ENCODE measurements around the gene SPDYE2B.
"Not testable (repeated sequence)": the region's sequence is repeated elsewhere in the genome, so short reads cannot be mapped to it uniquely, and the experiment has no call there.

Gene SPDYE2B

DNA sequence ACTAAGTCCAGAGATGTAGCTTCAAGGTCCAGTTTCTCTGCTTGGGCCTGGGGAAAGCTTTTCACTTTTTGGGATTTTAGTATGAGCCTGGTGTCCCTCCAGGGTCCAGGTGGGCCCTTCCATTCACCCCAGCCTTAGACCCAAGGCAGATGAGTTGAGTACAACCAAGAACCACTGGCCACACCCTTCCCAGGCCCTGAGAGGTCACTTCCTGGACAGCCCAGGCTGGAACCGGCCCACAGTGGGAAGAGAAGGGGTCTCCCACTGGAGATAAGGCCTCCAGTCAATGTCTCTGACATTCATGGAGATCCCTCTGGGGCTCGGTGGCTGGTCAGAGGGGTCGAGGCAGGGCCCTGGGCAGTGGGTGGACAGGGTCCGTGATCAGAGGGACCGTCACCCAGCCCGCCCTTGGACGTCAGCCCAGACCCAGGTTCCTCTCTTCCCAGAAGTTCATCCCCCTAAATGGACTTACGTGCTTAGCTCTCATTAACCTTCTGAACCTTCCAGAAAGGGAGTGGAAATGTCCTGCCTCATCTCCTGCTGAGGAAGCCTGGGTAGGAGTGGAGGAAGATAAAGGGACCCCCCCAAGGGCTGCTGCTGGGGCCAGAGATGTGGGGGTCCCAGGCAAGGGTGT is 22.7 kb upstream of the SPDYE2B start:
- not testable (repeated sequence) for H3K4me1 Mint-ChIP-seq (ENCODE audit: low read depth); H3K4me3 Mint-ChIP-seq; H3K27me3 Mint-ChIP-seq; DNase-seq; H3K27ac Mint-ChIP-seq; H3K9me3 Mint-ChIP-seq; H3K36me3 Mint-ChIP-seq (ENCODE audit: low read depth)

DNA sequence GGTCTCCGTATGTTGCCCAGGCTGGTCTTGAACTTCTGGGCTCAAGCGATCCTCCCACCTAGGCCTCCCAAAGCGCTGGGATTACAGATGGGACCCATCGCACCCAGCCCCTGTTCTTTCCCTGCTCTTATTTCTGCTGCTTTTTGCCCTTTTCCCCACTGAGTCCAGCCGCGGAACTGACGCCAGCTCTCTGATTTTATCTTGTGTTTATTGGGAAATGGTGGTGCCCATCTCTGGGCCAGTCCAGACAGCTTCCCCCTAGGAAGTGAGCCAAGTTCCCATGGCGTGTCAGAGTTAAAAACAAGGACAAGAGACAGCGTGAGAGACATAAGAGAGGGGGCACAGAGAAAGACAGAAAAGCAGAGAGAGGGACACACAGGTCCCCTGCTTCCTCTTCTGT is 19.5 kb upstream of the SPDYE2B start:
- H3K27me3 Mint-ChIP-seq; DNase-seq; H3K9me3 Mint-ChIP-seq; H3K36me3 Mint-ChIP-seq (ENCODE audit: low read depth); H3K27ac Mint-ChIP-seq; H3K4me1 Mint-ChIP-seq (ENCODE audit: low read depth); H3K4me3 Mint-ChIP-seq: not testable (repeated sequence)

DNA sequence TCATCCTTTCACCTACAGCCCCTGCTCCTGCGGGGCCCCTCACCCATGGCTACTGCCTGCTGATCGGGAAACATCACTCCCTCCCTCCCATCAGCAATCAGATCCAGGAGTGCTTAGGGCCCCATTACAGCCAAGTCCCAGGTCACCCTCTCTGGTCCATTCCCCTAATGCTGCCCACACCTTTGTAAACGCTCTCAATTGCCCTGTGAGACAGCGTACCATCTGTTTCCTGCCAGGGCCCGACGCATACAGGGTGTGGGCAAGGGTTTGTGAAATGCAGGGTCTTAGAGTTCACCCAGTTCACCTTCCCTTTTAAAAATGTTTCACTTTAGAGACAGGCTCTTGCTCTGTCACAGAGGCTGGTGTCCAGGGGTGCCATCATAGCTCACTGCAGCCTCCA is 15.8 kb upstream of the SPDYE2B start:
- not testable (repeated sequence) for H3K27ac Mint-ChIP-seq; DNase-seq; H3K27me3 Mint-ChIP-seq; H3K36me3 Mint-ChIP-seq (ENCODE audit: low read depth); H3K9me3 Mint-ChIP-seq; H3K4me1 Mint-ChIP-seq (ENCODE audit: low read depth); H3K4me3 Mint-ChIP-seq

DNA sequence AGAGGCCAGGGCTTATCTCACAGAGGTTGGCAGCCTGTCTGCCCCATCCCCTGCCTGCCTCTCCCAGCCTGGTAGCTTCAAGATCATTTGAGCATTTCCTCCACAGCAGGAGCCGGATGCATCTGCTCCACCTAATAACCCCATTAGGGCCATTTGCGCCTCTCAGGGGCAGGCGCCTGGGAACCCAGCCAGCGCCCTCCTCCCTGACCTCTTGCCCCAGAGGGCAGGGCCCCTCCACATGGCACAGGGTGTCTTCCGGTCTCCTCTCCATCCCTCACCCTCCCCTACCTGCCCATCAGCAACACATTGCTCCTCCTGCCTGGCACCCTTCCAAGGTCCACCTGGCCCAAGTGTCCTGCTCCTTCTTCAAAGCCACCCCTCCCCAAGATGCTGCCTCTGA is 14.8 kb upstream of the SPDYE2B start:
- H3K4me1 Mint-ChIP-seq (ENCODE audit: low read depth); H3K9me3 Mint-ChIP-seq; H3K27ac Mint-ChIP-seq; H3K27me3 Mint-ChIP-seq; H3K4me3 Mint-ChIP-seq; DNase-seq; H3K36me3 Mint-ChIP-seq (ENCODE audit: low read depth): not testable (repeated sequence)

DNA sequence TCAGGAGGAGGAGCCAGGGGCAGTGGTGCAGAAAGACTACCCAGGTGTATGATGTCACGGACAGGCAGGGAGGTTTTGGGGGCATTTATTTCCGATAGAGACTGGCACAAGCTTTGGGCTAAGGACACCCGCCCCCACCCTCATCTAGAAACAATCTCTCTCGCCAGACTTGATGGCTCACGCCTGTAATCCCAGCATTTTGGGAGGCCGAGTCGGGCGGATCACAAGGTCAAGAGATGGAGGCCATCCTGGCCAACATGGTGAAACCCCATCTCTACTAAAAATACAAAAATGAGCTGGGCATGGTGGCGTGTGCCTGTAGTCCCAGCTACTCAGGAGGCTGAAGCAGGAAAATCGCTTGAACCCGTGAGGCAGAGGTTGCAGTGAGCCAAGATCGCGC is 13.2 kb upstream of the SPDYE2B start:
- H3K36me3 Mint-ChIP-seq (ENCODE audit: low read depth); H3K27ac Mint-ChIP-seq; H3K4me3 Mint-ChIP-seq; H3K9me3 Mint-ChIP-seq; H3K27me3 Mint-ChIP-seq; DNase-seq; H3K4me1 Mint-ChIP-seq (ENCODE audit: low read depth): not testable (repeated sequence)

DNA sequence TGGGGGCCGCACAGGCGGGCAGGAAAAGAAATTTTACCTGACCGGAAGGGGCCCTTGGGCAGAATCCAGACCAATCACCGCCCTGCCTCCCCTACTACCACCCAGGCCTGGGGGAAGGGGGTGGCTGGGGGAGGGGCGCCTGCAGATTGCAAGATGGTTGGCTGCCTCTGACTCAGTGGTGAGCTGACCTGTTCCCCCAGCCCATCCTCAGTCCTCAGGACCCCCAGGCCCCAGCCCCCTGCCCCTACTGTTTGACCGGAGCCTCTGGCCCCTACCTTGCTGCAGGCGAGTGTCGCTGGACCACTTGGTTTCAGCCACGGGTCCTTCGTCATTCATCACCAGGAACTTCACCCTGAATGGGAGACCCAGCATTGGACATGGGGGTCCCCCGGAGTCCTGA is 11.3 kb upstream of the SPDYE2B start:
- not testable (repeated sequence) for H3K36me3 Mint-ChIP-seq (ENCODE audit: low read depth); H3K4me1 Mint-ChIP-seq (ENCODE audit: low read depth); H3K27ac Mint-ChIP-seq; H3K4me3 Mint-ChIP-seq; DNase-seq; H3K9me3 Mint-ChIP-seq; H3K27me3 Mint-ChIP-seq

DNA sequence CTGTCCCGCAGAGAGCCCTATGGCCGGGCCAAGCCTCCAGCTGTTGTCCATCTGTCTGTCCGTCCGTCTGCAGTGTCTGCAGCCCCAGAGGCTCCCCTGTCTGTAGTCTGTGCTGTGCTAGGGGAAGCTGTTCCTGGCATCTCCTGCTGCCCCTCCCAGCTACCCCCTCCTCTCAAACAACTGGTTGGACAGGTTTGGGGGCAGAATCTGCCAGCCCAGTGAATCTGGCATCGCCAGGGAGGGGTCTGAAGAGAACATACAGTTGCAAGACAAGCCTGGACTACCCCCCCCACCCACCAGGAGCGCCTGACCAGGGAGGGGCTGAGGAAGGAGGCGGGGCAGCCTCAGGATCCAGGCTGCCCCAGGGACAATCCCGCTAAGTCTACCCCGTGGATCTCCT is 7.4 kb upstream of the SPDYE2B start, which contains the start of gene UPK3BL1:
Gene UPK3BL1 (minus strand): TSS at position 101 of the 400 bp plus-strand sequence. CDS start 50 bp downstream, at position 51.
- not testable (repeated sequence) for H3K9me3 Mint-ChIP-seq; H3K27ac Mint-ChIP-seq; H3K36me3 Mint-ChIP-seq (ENCODE audit: low read depth); H3K4me3 Mint-ChIP-seq; H3K4me1 Mint-ChIP-seq (ENCODE audit: low read depth); H3K27me3 Mint-ChIP-seq; DNase-seq

DNA sequence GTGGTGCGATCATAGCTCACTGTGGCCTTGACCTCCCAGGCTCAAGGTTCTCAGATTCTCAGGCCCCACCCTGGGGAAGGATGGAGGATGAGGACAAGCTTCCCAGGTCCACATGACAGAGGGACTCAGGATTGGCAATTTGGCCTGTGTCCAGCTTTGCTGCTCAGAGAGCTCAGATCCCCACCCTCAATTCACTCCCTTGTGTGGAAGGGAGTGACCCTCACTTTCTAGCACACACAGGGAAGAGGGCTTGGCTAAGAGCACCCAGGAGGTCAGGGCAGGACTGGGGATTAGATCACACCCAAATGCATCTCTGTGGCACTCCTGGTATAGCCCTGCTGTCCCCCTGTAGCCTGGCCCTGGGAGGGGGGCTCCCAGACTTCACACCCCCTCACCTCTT is 6.7 kb upstream of the SPDYE2B start:
- not testable (repeated sequence) for H3K4me1 Mint-ChIP-seq (ENCODE audit: low read depth); H3K36me3 Mint-ChIP-seq (ENCODE audit: low read depth); H3K4me3 Mint-ChIP-seq; H3K27ac Mint-ChIP-seq; H3K27me3 Mint-ChIP-seq; H3K9me3 Mint-ChIP-seq; DNase-seq

DNA sequence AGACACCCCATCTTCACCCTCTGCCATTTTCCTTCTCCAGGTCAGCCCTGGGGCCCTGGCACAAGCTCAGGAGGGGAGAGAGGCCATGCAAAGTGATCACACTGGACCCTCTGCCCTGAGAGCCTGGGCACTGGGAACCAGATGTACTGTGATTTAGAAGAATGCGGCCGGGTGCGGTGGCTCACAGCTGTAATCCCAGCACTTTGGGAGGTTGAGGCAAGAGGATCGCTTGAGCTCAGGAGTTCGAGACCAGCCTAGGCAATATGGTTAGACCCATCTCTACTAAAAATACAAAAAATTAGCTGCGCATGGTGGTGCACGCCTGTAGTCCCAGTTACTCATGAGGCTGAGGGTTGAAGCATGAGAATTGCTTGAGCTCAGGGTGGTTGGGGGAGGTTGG is 2.3 kb upstream of the SPDYE2B start:
- not testable (repeated sequence) for H3K4me1 Mint-ChIP-seq (ENCODE audit: low read depth); H3K27me3 Mint-ChIP-seq; H3K4me3 Mint-ChIP-seq; H3K36me3 Mint-ChIP-seq (ENCODE audit: low read depth); H3K9me3 Mint-ChIP-seq; H3K27ac Mint-ChIP-seq; DNase-seq

DNA sequence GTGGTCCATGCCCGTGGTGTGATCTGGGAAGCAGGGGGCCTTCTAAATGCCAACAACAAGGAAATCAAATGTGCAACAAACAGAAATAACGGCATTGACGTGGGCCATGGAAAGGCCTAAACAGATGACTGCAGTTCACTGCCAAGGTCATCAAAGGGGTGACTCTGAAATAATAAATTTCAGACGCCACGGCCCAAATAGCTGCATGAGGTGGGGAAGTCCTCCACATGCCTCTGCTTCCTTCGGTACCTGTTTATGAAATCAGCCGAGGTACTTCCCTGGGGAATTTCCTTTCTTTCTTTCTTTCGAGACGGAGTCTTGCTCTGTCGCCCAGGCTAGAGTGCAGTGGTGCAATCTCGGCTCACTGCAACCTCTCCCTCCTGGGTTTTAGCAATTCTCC is 14.6 kb downstream of the SPDYE2B start:
- H3K36me3 Mint-ChIP-seq (ENCODE audit: low read depth); H3K27me3 Mint-ChIP-seq; DNase-seq; H3K4me3 Mint-ChIP-seq; H3K9me3 Mint-ChIP-seq; H3K27ac Mint-ChIP-seq; H3K4me1 Mint-ChIP-seq (ENCODE audit: low read depth): not testable (repeated sequence)

DNA sequence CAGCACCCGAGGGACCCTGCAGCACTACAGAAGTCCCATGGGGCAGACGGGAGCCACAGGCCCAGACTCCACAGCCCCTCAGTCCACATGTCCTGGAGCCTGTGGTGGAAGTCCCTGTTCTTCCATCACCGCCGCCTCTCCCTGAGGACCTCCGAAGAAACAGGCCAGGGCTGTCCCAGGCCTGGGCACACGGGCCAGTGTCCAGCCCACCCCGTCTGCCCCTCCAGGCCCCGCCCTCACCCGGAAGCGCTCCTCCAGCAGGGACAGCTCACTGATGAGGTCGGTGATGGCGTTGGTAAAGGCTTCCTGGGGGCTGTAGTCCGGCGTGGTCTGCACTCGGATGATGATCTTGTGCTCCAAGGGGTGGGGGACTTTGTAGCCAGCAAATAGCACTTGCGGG is 16.7 kb downstream of the SPDYE2B start:
- H3K4me3 Mint-ChIP-seq; DNase-seq; H3K27me3 Mint-ChIP-seq; H3K27ac Mint-ChIP-seq; H3K9me3 Mint-ChIP-seq; H3K4me1 Mint-ChIP-seq (ENCODE audit: low read depth); H3K36me3 Mint-ChIP-seq (ENCODE audit: low read depth): not testable (repeated sequence)

DNA sequence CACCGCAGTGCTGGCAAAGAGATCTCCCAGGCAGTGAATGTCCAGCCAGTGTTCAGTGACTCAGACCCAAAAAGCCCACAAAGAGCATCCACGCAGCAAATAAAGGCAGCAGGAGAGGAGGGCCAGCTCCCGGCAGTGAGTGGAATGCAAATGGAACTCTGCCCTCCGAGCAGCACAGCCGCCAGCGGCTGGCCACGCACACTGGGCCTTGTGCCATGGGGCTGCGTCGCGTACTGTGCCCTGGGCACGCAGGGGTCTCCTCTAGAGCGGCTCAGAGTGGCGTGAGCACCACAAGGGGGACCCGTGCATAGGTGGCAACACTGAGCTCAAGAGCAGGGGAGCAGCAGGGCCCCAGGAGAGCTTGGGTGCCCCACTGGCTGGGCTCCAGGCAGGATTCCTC is 17.4 kb downstream of the SPDYE2B start:
- H3K27ac Mint-ChIP-seq; DNase-seq; H3K9me3 Mint-ChIP-seq; H3K4me3 Mint-ChIP-seq; H3K27me3 Mint-ChIP-seq; H3K36me3 Mint-ChIP-seq (ENCODE audit: low read depth); H3K4me1 Mint-ChIP-seq (ENCODE audit: low read depth): not testable (repeated sequence)

DNA sequence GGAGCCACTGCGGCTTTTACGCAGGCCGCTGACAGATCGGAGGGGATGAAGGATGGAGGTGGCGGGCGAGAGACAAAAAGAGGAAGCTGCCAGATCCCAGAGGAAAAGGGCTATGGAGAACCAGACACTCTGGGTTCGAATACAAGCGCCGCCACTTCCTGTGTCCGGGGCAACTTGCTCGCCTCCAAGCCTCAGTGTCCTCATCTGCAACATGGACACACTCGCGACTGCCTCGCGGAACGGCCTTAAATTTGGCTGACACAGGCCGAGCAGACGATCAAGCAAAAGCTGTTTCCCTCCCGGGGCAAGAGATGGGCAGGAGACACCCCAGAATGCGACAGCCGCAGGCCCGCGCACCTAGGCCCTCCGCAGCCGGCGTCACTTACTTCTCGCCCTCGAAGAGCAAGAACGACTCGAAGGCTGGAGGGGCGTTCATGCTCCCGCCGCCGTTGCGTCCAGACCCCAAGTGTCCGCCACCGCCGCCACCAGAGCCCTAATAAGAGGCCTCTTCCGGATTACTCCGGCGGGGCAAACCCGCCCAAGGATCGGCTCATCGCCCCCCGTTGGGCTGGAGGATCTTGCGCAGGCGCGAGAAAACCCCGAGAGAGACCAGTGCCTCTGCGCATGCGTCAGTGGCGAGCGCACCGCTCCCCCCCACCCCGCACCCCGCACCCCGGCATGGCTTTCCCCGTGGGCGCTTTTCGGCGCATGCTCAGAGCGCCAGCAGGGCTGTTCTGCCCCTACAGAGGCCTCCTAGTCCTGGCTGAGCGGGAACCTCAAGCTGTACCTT is 21.2 kb downstream of the SPDYE2B start, which contains the start of gene POLR2J2:
Gene POLR2J2 (minus strand): TSS at position 498 of the 790 bp plus-strand sequence. CDS start 62 bp downstream, at position 436.
- H3K4me1 Mint-ChIP-seq (ENCODE audit: low read depth); DNase-seq; H3K36me3 Mint-ChIP-seq (ENCODE audit: low read depth); H3K27me3 Mint-ChIP-seq; H3K9me3 Mint-ChIP-seq; H3K4me3 Mint-ChIP-seq; H3K27ac Mint-ChIP-seq: not testable (repeated sequence)

DNA sequence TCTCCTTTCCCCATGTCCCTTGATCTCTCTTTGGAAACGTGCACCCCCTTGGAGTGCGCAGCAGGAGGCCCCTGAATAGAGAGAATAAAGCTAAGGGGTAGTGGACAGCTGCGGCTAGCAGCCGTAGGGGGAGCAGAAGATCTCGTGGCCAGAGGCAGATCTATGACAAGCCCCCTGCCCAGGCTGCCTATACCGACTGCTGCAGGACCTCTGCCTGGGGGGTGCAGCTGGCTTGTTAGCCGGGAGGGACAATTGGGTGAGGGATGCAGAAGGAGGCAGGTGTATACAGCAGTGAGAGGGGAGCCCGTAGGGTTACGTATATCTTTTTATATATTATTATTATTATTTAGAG is 21.8 kb downstream of the SPDYE2B start:
- H3K36me3 Mint-ChIP-seq (ENCODE audit: low read depth); DNase-seq; H3K4me1 Mint-ChIP-seq (ENCODE audit: low read depth); H3K27ac Mint-ChIP-seq; H3K4me3 Mint-ChIP-seq; H3K9me3 Mint-ChIP-seq; H3K27me3 Mint-ChIP-seq: not testable (repeated sequence)

DNA sequence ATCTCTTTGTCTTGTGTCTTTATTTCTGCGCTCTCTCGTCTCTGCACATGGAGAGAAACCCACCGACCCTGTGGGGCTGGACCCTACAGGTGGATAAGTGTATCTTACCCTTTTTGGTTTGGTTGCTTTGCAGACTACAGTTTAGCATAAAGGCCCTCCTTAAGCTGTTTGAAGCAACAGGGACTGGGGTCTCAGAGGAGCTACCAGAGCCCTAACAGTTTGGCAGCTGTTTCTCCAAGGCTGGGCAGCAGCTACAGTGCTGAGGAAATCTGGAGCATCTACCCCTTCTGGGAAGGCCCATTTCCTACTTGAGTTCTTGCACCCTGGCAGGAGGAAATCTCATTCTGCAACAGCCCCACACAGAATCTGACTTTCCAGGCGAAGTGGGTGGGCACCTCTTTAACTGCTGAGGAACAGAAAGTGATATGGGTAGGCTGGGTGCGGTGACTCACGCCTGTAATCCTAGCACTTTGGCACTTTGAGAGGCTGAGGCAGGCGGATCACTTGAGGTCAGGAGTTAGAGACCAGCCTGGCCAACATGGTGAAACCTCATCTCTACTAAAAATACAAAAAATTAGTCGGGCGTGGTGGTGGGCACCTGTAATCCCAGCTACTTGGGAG is 23.4 kb downstream of the SPDYE2B start:
- not testable (repeated sequence) for DNase-seq; H3K27me3 Mint-ChIP-seq; H3K27ac Mint-ChIP-seq; H3K9me3 Mint-ChIP-seq; H3K4me3 Mint-ChIP-seq; H3K36me3 Mint-ChIP-seq (ENCODE audit: low read depth); H3K4me1 Mint-ChIP-seq (ENCODE audit: low read depth)
